AG04450 (cell line): ENCODE results near the gene SRRD. TPM values are rescaled to one million over a fixed set of nuclear protein-coding genes. Genes with fewer than 3 reads are reported as not detected.

Experiments
- CTCF ChIA-PET: fragments of 300-600, 350-600 bp; formaldehyde crosslinking; extraction: SDS; loops from one replicate; lab custom pipeline; 2022; ENCODE audit warnings: antibody characterized with exemption, inconsistent platforms; lab: Charles Lee
- POLR2A ChIA-PET: fragments of 350-600 bp; formaldehyde crosslinking; extraction: SDS; loops from one replicate; lab custom pipeline; 2021; ENCODE audit warnings: antibody characterized with exemption, inconsistent platforms; lab: Yijun Ruan, JAX
- DNase-seq: peaks from one replicate; pipeline ENCODE4 v3.0.0-alpha.2; 2011; ENCODE audit warnings: low read depth, low spot score
- H3K27ac ChIP-seq: one replicate; pipeline ENCODE4 v1.5.1; 2012; ENCODE audit warnings: low read depth, low read length, control low read depth
- H3K27me3 ChIP-seq: one replicate; pipeline ENCODE4 v1.6.0; 2012; ENCODE audit warnings: low read length; ENCODE audit not compliant: control insufficient read depth, insufficient read depth
- H3K4me3 ChIP-seq: 2 replicates; pipeline ENCODE4 v1.5.1; 2011; ENCODE audit warnings: mild to moderate bottlenecking, low read depth, low read length, control low read depth
- H3K9me3 ChIP-seq: 2 replicates; pipeline ENCODE4 v1.5.1; 2012; ENCODE audit warnings: low read length; ENCODE audit not compliant: control insufficient read depth, insufficient read depth
- polyA plus RNA-seq: library from polyadenylated mRNA; depleted of rRNA; stranded (reverse); fragments of >200 nt; gene quantifications from 2 replicates; pipeline ENCODE4 v1.2.3, GENCODE V29; 2011
- TF ChIP-seq, protein P1 (sequence below): IDR thresholded peaks from 2 replicates; pipeline ENCODE4 v1.5.1; 2011; ENCODE audit warnings: low read depth, low read length, control low read depth, inconsistent platforms

Gene SRRD
- polyA plus RNA-seq, 1 experiment, result 38.5 TPM

DNA sequence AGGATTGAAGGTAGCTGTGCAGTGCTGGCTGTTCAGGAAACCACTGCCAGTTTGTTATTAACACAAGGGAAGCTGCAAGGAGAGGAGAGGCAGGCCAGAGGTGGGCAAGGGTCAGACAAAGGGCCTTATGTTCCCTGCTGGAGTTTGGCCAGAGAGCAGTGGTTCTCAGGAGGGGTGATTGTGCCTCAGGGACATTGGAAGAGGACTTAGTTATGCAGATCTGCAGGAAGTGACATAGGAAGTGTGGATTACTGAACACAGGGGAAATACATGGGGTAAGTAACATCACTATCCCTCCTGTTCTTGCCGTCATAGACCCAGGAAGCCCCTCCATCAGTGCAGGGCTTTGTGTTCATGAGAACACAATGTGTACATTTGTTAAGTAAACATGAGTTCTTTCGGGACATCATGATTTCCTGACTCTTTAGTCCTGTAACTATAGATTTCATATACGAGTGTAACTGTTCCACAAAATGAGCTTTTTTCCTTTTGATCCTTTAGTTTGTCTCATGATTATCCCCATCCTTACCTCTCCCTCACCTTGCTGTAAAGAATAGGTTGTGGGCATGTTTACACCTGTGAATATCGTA lies 5.9 kb downstream of the SRRD start:
- CTCF ChIA-PET, result interaction anchor here (0.6 to 1.1 kb wide), 2 partner anchors 29 to 1165 kb away, joined by 3 read pairs; no protein-coding TSS in a partner anchor

DNA sequence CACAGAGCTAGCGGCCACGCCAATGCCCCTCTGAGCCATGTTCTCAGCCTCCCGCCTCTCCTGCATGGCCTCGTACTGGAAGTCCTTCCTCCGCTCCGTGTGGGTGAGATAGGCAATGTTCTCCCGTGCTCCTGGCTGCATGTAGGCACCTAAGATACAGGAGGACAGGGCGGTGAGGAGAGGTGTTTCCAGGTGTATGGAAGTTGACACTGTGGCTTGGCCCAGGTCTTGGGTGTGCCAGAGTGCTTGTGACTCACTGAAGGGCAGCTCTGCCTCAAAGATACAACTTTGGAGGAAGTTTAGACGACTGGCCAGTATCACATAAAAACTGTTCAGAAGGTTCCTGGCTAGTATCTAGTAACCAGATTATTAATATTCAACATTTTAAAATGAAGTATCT lies 8.5 kb downstream of the SRRD start:
- Histone ChIP-seq H3K27ac (no peak overlapping the region), H3K4me3 (no peak overlapping the region), H3K9me3 (no peaks in the 10 kb centered on the region), H3K27me3 (no peaks in the 10 kb centered on the region)
- ChIA-PET POLR2A (no interaction called here), CTCF (interaction anchor here (0.5 kb wide), 1 partner anchor 61 kb away, joined by 5 read pairs; no protein-coding TSS in a partner anchor)
- no peak for DNase-seq
- TF ChIP-seq, protein P1, sequence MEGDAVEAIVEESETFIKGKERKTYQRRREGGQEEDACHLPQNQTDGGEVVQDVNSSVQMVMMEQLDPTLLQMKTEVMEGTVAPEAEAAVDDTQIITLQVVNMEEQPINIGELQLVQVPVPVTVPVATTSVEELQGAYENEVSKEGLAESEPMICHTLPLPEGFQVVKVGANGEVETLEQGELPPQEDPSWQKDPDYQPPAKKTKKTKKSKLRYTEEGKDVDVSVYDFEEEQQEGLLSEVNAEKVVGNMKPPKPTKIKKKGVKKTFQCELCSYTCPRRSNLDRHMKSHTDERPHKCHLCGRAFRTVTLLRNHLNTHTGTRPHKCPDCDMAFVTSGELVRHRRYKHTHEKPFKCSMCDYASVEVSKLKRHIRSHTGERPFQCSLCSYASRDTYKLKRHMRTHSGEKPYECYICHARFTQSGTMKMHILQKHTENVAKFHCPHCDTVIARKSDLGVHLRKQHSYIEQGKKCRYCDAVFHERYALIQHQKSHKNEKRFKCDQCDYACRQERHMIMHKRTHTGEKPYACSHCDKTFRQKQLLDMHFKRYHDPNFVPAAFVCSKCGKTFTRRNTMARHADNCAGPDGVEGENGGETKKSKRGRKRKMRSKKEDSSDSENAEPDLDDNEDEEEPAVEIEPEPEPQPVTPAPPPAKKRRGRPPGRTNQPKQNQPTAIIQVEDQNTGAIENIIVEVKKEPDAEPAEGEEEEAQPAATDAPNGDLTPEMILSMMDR, result no peak

More for the DNA sequence above, 5.9 kb downstream of the SRRD start:
- Histone ChIP-seq H3K27me3 (no peaks in the 10 kb centered on the region), H3K4me3 (no peak overlapping the region), H3K27ac (no peak overlapping the region), H3K9me3 (no peaks in the 10 kb centered on the region)
- TF ChIP-seq, protein P1, result no peak
- DNase-seq, result no peak
- POLR2A ChIA-PET, result no interaction called here

DNA sequence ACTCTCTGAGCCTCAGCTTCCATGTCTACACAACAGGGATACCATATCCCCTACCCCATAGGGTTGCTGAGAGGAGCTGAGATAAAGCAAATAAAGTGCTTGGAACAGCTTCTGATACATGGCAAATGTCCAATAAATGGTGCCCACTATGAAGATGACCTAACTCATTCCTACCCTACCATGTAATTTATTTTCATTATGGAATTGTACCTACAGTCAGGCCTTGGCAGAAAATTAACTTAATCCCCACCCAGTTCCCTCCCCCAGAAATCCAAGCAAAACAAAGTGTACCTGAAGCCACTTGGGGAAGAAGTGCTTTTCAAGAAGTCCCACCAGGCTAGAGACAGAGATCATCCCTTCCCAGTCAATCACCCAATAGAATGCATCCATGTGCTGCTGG lies 10.8 kb downstream of the SRRD start:
- ChIA-PET POLR2A (no interaction called here), CTCF (interaction anchor here (0.6 kb wide), 1 partner anchor 150 kb away, joined by 6 read pairs; no protein-coding TSS in a partner anchor)
- H3K27me3 ChIP-seq, result no peaks in the 10 kb centered on the region
- TF ChIP-seq, protein P1, result no peak
- H3K4me3 ChIP-seq, result no peak overlapping the region
- H3K27ac ChIP-seq, result no peak overlapping the region
- DNase-seq, result no peak
- H3K9me3 ChIP-seq, result no peaks in the 10 kb centered on the region; the same call in 1 of the 2 replicates

DNA sequence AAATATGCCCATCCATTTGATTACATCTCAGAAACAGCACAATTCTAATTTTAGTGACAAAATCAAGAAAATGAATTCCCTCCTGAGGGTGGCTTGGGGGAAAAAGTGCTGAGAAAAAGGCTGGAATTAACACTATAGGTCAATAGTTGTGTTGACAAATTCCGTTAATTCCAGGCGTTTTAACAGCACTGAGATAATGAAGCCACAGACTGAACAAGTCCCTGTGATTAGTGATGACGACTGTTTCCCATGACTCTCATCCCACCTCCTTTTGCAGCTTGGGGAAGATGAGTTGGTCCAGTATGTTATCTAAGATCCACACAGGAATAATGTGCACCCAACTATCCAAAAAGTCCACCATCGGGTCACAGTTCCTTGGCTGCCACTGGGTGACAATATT lies 12.8 kb downstream of the SRRD start:
- ChIA-PET CTCF (no interaction called here), POLR2A (no interaction called here)
- Histone ChIP-seq H3K27me3 (no peaks in the 10 kb centered on the region), H3K27ac (no peak overlapping the region), H3K9me3 (no peaks in the 10 kb centered on the region; the same call in 1 of the 2 replicates), H3K4me3 (no peak overlapping the region)
- DNase-seq, result no peak
- TF ChIP-seq, protein P1, result no peak

DNA sequence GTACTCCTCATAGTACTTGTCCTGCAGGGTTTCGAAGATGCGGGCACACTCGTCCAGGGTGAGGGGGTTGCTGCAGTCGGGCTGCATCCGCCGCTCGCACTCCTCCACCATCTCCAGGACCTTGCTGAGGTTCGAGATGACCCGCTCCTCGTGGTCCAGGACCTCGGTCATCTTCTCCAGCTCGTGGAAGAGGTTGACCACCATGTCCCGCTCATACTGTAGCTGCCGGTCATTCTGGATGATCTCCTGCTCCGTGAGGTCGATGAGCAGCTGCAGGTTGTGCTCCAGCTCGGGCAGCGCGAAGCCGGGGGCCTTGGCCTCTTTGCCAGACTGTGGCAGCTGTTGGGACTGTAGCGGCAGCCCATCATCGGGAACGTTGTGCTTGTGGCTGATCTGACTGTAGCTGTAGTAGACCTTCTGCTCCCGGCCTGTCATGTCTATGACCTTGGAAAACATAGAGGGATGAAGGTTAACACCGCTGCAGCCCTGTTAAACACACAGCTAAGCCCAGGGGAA lies 15.6 kb downstream of the SRRD start:
- H3K27ac ChIP-seq, result no peak overlapping the region
- no peaks in the 10 kb centered on the region for H3K27me3 ChIP-seq
- POLR2A ChIA-PET, result interaction anchor here (0.6 kb wide), 1 partner anchor 43 kb away, joined by 3 read pairs; no protein-coding TSS in a partner anchor
- TF ChIP-seq, protein P1, result no peak
- no peak overlapping the region for H3K4me3 ChIP-seq
- CTCF ChIA-PET, result interaction anchor here (6.2 kb wide), 1 partner anchor 166 kb away, joined by 69 read pairs; no protein-coding TSS in a partner anchor
- H3K9me3 ChIP-seq, result no peaks in the 10 kb centered on the region; the same call in 1 of the 2 replicates
- DNase-seq, result no peak
